Muscle of leg (tissue), 11 donors: ENCODE results near the gene SP140. TPM values are rescaled to one million over a fixed set of nuclear protein-coding genes. Genes with fewer than 3 reads are reported as not detected.
"Not testable (repeated sequence)": the region's sequence is repeated elsewhere in the genome, so short reads cannot be mapped to it uniquely, and the experiment has no call there.

ENCODE experiments used
- DNase-seq: peaks from one replicate; pipeline ENCODE4 v3.0.0; 2013
- H3K27ac ChIP-seq: one replicate; pipeline ENCODE4 v1.5.1; 2013; ENCODE audit warnings: mild to moderate bottlenecking, low read length, control low read depth
- H3K27me3 ChIP-seq: one replicate; pipeline ENCODE4 v1.6.1; 2013; ENCODE audit warnings: low read length; ENCODE audit not compliant: control insufficient read depth, insufficient read depth
- H3K36me3 ChIP-seq: one replicate; pipeline ENCODE4 v1.6.1; 2013; ENCODE audit warnings: low read length; ENCODE audit not compliant: control insufficient read depth, insufficient read depth
- H3K4me1 ChIP-seq: one replicate; pipeline ENCODE4 v1.6.1; 2013; ENCODE audit warnings: low read length; ENCODE audit not compliant: control insufficient read depth, insufficient read depth
- H3K4me3 ChIP-seq: one replicate; pipeline ENCODE4 v1.5.1; 2013; ENCODE audit warnings: low read length, control low read depth
- H3K9me3 ChIP-seq: replicated peaks from 2 replicates; pipeline ENCODE4 v1.6.1; 2013; ENCODE audit warnings: low read depth, low read length; ENCODE audit not compliant: control insufficient read depth
- WGBS: methylation state at CpG from one replicate; pipeline ENCODE4 v1.1.5; 2013; ENCODE audit warnings: missing lambda C conversion rate; ENCODE audit not compliant: insufficient coverage; 5-methylcytosine and 5-hydroxymethylcytosine counted together
- polyA plus RNA-seq, 8 donors: library from polyadenylated mRNA; unstranded; fragments of 120-200 nt; gene quantifications; one replicate each; pipeline versions ENCODE4 v1.2.1 to v1.2.3, GENCODE V29; 2013; ENCODE audit warnings: inconsistent platforms in 1 of 8, low replicate concordance in 1 of 8; ENCODE audit not compliant: insufficient read length in 8 of 8, insufficient read depth in 1 of 8
- total RNA-seq: library from RNA; stranded (reverse); fragments of 120-200 nt; gene quantifications from one replicate; pipeline ENCODE4 v1.2.4, GENCODE V29; 2013

SP140 gene
- total and polyA plus RNA-seq, 9 donors = 0.22 to 1.5 (median 0.67) TPM

DNA sequence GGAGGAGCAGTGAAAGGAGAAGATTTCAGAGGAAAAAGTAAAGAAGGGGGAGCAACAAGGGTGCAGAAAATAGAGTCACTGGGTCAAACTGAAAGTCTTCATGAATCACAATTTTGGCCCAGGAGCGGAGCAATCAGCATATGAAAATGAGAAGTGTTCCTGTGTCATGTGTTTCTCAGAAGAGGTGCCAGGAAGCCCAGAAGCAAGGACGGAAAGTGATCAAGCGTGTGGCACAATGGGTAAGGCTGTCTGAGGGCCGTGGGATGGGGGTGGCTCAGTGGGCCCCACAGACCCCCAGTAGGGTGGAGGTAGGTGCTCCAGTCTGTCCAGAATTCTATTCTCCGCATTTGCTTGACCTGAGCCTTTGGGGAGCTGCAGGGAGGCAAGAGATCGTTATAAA is 44.2 kb downstream of the SP140 start:
- 85% methylated on average over 4 of the region's 6 CpGs for WGBS
- no peaks in the 10 kb centered on the region for H3K36me3 ChIP-seq
- H3K4me1 ChIP-seq = no peaks in the 10 kb centered on the region
- H3K4me3 ChIP-seq = no peak overlapping the region
- no peaks in the 10 kb centered on the region for H3K27me3 ChIP-seq
- no peak overlapping the region for H3K27ac ChIP-seq
- no peaks in the 10 kb centered on the region for H3K9me3 ChIP-seq
- no peak for DNase-seq

- Histone ChIP-seq H3K4me1 (no peaks in the 10 kb centered on the region), H3K27me3 (no peaks in the 10 kb centered on the region), H3K27ac (no peak overlapping the region), H3K9me3 (no peaks in the 10 kb centered on the region), H3K36me3 (no peaks in the 10 kb centered on the region), H3K4me3 (no peak overlapping the region)
- no peak for DNase-seq
- WGBS = 80% methylated on average over 1 of the region's 2 CpGs
These were observed 57.4 kb downstream of the SP140 start for GRCh38 chr2:230282936-230283335.

GRCh38 chr2:230286048-230286447 is 60.5 kb downstream of the SP140 start:
- no peak for DNase-seq
- WGBS = 89% methylated on average over 1 of the region's 3 CpGs
- Histone ChIP-seq H3K27ac (no peak overlapping the region), H3K4me3 (no peak overlapping the region), H3K9me3 (no peaks in the 10 kb centered on the region), H3K4me1 (no peaks in the 10 kb centered on the region), H3K36me3 (no peaks in the 10 kb centered on the region), H3K27me3 (no peaks in the 10 kb centered on the region)

DNA sequence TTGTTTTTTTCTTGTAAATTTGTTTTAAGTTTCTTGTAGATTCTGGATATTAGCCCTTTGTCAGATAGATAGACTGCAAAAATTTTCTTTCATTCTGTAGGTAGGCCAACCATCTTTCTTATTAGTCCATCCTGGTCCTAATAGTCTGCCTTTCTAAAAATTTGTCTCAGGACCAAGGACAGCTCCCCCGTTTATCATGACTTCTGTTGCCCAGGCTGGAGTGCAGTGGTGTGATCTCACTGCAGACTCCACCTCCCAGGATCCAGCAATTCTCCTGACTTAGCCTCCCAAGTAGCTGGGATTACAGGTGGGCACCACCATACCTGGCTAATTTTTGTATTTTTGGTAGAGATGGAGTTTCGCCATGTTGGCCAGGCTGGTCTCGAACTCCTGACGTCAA is 63.8 kb downstream of the SP140 start:
- not testable (repeated sequence) for H3K27ac ChIP-seq, H3K27me3 ChIP-seq, H3K9me3 ChIP-seq, H3K4me1 ChIP-seq, H3K36me3 ChIP-seq, H3K4me3 ChIP-seq
- 73% methylated on average over 3 of the region's 4 CpGs for WGBS
- DNase-seq = peak; percentile 14

DNA sequence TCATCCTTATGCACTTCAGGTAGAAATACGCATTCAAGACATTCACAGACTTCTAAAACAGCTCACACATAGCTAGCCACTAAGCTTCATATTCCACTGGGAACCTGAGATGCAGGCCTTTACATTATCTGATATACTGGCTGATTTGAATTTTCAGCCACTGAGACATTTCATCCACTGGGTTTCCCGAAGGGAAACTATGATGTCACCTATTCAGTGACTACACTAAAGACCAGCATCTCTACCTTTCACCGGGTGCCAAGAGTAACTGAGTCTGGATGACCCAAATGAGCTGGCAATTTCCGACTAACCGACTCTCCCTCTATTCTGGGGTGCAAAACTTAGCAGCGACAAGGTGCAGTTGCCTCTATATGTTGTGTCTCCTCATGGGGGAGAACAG is 69.7 kb downstream of the SP140 start:
- H3K36me3 ChIP-seq = no peaks in the 10 kb centered on the region
- no peaks in the 10 kb centered on the region for H3K4me1 ChIP-seq
- no peak for DNase-seq
- H3K27ac ChIP-seq = no peak overlapping the region
- peaks cover 3% of the 10 kb centered on the region for H3K9me3 ChIP-seq
- H3K27me3 ChIP-seq = no peaks in the 10 kb centered on the region
- H3K4me3 ChIP-seq = no peak overlapping the region
- 85% methylated on average over 3 of the region's 6 CpGs for WGBS

DNA sequence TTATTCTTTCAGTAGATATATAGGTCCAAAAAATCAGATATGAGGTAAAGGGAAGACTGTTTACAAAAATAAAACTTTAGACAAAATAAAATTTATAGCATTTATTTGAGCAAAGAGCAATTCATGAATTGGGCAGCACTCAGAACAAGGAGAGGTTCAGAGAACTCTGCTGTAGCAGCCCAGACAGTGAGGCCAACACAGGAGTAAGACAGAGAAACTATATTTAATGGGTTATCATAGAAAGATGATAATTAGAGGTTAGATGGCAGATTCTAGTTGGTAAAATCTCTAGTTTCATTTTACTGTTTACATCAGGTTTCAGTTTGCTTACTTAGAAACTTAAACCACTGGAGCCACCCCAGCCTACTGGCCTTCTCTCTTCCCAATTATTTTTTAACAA is 71.4 kb downstream of the SP140 start:
- no peak overlapping the region for H3K4me3 ChIP-seq
- H3K27ac ChIP-seq = no peak overlapping the region
- no peaks in the 10 kb centered on the region for H3K4me1 ChIP-seq
- H3K9me3 ChIP-seq = peaks cover 3% of the 10 kb centered on the region
- no peaks in the 10 kb centered on the region for H3K27me3 ChIP-seq
- no peak for DNase-seq
- H3K36me3 ChIP-seq = no peaks in the 10 kb centered on the region

GRCh38 chr2:230299618-230300017 is 74.1 kb downstream of the SP140 start:
- WGBS = 100% methylated on average over 1 of the region's 2 CpGs
- Histone ChIP-seq H3K4me1 (no peaks in the 10 kb centered on the region), H3K4me3 (no peak overlapping the region), H3K27me3 (no peaks in the 10 kb centered on the region), H3K9me3 (peaks cover 3% of the 10 kb centered on the region), H3K27ac (no peak overlapping the region), H3K36me3 (no peaks in the 10 kb centered on the region)
- DNase-seq = no peak

GRCh38 chr2:230305416-230306275 is 80.1 kb downstream of the SP140 start:
- 84% methylated on average over 22 of the region's 23 CpGs for WGBS
- Histone ChIP-seq H3K27ac (no peak overlapping the region), H3K27me3 (no peaks in the 10 kb centered on the region), H3K4me1 (no peaks in the 10 kb centered on the region), H3K36me3 (no peaks in the 10 kb centered on the region), H3K4me3 (no peak overlapping the region), H3K9me3 (peaks cover 13% of the 10 kb centered on the region)
- no peak for DNase-seq

DNA sequence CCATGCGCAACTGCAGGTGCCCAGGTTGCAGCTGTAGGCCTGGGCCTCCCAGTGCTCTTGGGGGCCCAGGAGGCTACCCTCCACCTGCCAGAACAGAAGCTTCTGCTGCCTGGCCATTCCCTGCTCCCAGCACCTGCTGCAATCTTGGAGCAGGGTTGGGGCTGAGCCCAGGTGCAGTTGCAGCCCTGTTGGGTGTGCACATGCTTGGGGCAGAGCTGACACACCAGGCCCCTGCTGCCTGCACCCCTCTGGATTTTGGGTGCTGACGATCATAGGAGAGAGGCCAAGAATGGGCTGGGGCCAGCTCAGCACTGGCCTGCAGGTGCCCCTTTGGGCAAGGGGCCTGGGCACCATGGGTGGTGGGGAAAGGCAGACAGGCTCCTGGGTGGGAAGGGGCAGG is 80.9 kb downstream of the SP140 start:
- no peak overlapping the region for H3K27ac ChIP-seq
- H3K36me3 ChIP-seq = no peaks in the 10 kb centered on the region
- H3K9me3 ChIP-seq = peaks cover 13% of the 10 kb centered on the region
- no peak overlapping the region for H3K4me3 ChIP-seq
- 93% methylated on average over 2 of the region's 2 CpGs for WGBS
- no peaks in the 10 kb centered on the region for H3K4me1 ChIP-seq
- H3K27me3 ChIP-seq = no peaks in the 10 kb centered on the region
- no peak for DNase-seq

DNA sequence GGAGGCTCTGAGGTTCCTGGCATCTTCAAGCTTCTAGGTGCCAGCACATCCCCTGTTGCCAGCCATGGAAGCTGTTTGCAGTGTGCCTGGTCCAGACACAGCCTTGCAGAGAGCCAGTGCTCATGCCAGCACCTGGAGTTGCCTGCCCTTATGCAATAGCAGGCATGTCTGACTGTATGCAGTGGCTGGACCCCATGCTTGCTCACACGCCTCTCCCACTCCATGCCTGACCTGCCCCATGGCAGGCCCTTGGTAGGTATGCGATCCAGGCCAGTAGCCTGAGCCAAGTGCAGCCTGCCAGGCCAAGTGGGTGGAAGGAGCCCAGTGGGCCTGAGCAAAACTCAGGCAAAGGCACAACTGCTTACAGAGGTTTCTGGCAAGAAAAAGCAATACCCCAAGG is 81.9 kb downstream of the SP140 start:
- DNase-seq = no peak
- no peaks in the 10 kb centered on the region for H3K36me3 ChIP-seq
- H3K27ac ChIP-seq = no peak overlapping the region
- WGBS = no CpG with 5 or more reads among the region's 2 CpGs
- H3K27me3 ChIP-seq = no peaks in the 10 kb centered on the region
- no peak overlapping the region for H3K4me3 ChIP-seq
- H3K4me1 ChIP-seq = no peaks in the 10 kb centered on the region
- H3K9me3 ChIP-seq = peaks cover 13% of the 10 kb centered on the region
